ENCODE results near the gene MICALL2. TPM values are rescaled to one million over a fixed set of nuclear protein-coding genes. Genes with fewer than 3 reads are reported as not detected.
A peak's percentile ranks its signal among the peaks of the same experiment; 100 is the strongest.

Gene MICALL2
- total RNA-seq, 1 donor from 2014 or later: 13.9 TPM

DNA sequence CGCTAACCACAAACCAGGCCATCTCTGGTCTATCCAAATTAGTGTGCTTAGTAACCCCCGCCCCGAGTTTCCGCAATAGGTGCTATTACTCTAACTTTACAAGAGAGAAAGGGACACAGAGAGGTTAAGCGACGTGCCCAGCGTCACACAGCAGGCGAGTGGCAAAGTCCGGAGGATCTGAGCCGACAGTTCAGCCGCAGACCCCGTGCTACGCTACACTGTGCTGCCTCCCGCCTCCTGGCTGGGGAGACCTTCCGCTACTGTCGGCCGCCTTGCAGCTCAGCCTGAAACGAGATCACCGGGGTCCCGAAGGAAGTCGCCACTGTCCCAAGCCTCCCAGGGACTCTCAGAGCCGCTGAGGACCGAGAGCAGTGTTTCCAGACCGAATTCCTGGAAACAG lies 44.1 kb upstream of the MICALL2 start:
- TF ChIP-seq, protein P1, sequence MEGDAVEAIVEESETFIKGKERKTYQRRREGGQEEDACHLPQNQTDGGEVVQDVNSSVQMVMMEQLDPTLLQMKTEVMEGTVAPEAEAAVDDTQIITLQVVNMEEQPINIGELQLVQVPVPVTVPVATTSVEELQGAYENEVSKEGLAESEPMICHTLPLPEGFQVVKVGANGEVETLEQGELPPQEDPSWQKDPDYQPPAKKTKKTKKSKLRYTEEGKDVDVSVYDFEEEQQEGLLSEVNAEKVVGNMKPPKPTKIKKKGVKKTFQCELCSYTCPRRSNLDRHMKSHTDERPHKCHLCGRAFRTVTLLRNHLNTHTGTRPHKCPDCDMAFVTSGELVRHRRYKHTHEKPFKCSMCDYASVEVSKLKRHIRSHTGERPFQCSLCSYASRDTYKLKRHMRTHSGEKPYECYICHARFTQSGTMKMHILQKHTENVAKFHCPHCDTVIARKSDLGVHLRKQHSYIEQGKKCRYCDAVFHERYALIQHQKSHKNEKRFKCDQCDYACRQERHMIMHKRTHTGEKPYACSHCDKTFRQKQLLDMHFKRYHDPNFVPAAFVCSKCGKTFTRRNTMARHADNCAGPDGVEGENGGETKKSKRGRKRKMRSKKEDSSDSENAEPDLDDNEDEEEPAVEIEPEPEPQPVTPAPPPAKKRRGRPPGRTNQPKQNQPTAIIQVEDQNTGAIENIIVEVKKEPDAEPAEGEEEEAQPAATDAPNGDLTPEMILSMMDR (IDR thresholded peaks at IDR 0.05; ENCODE audit: unreplicated experiment): no peak
- no peaks in the 10 kb centered on the region for H3K27me3 Mint-ChIP-seq
- DNase-seq (ENCODE audit: low spot score, unreplicated experiment): no peak
- peaks cover 21% of the 10 kb centered on the region for H3K4me1 Mint-ChIP-seq (ENCODE audit: low read depth)
- H3K27ac Mint-ChIP-seq: peak overlapping the region; percentile 64
- peaks cover 12% of the 10 kb centered on the region for H3K36me3 Mint-ChIP-seq (ENCODE audit: insufficient read depth)
- peak overlapping the region; percentile 85 for H3K4me3 Mint-ChIP-seq (ENCODE audit: low read depth)
- H3K9me3 Mint-ChIP-seq (ENCODE audit: low read depth): no peaks in the 10 kb centered on the region

DNA sequence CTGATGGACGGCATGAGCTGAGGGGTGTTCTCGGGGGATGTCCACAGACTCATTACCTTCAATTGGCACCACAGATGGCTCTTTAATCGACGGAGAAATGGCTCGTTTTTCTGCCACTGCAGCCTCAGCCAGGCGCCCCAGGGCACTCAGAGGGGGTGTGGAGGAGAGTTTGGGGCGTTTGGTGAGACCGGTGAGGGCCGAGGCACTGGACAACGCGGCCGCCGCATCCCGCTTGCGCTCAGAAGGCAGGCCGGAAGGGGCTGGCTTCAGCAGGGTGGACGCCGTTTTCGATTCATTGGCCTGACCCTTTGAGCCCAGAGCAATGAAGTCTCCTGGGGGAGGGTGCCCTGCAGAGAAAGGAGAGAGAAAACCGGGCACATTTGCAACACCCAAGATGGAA lies 43.6 kb upstream of the MICALL2 start:
- Mint-ChIP-seq H3K27ac (no peak overlapping the region), H3K36me3 (ENCODE audit: insufficient read depth) (peaks cover 12% of the 10 kb centered on the region), H3K4me1 (ENCODE audit: low read depth) (peaks cover 19% of the 10 kb centered on the region), H3K4me3 (ENCODE audit: low read depth) (peak overlapping the region; percentile 85), H3K27me3 (no peaks in the 10 kb centered on the region), H3K9me3 (ENCODE audit: low read depth) (no peaks in the 10 kb centered on the region)
- no peak for DNase-seq (ENCODE audit: low spot score, unreplicated experiment)
- TF ChIP-seq, protein P1 (IDR thresholded peaks at IDR 0.05; ENCODE audit: unreplicated experiment): no peak

- H3K27me3 Mint-ChIP-seq: no peaks in the 10 kb centered on the region
- DNase-seq (ENCODE audit: low spot score, unreplicated experiment): no peak
- peaks cover 16% of the 10 kb centered on the region for H3K4me1 Mint-ChIP-seq (ENCODE audit: low read depth)
- TF ChIP-seq, protein P1 (IDR thresholded peaks at IDR 0.05; ENCODE audit: unreplicated experiment): no peak
- no peak overlapping the region for H3K27ac Mint-ChIP-seq
- H3K4me3 Mint-ChIP-seq (ENCODE audit: low read depth): peak overlapping the region; percentile 85
- H3K9me3 Mint-ChIP-seq (ENCODE audit: low read depth): no peaks in the 10 kb centered on the region
- peaks cover 12% of the 10 kb centered on the region for H3K36me3 Mint-ChIP-seq (ENCODE audit: insufficient read depth)
These were observed 42.4 kb upstream of the MICALL2 start for GRCh38 chr7:1501487-1502270.

- Mint-ChIP-seq H3K27ac (peak overlapping the region; percentile 75), H3K36me3 (ENCODE audit: insufficient read depth) (peaks cover 12% of the 10 kb centered on the region), H3K4me1 (ENCODE audit: low read depth) (peaks cover 13% of the 10 kb centered on the region), H3K4me3 (ENCODE audit: low read depth) (no peak overlapping the region), H3K9me3 (ENCODE audit: low read depth) (no peaks in the 10 kb centered on the region), H3K27me3 (no peaks in the 10 kb centered on the region)
- TF ChIP-seq, protein P1 (IDR thresholded peaks at IDR 0.05; ENCODE audit: unreplicated experiment): no peak
- no peak for DNase-seq (ENCODE audit: low spot score, unreplicated experiment)
These were observed 41.0 kb upstream of the MICALL2 start for GRCh38 chr7:1500064-1500807.

- Mint-ChIP-seq H3K4me3 (ENCODE audit: low read depth) (no peak overlapping the region), H3K36me3 (ENCODE audit: insufficient read depth) (peaks cover 12% of the 10 kb centered on the region), H3K4me1 (ENCODE audit: low read depth) (peaks cover 13% of the 10 kb centered on the region), H3K27me3 (no peaks in the 10 kb centered on the region), H3K9me3 (ENCODE audit: low read depth) (no peaks in the 10 kb centered on the region), H3K27ac (no peak overlapping the region)
- TF ChIP-seq, protein P1 (IDR thresholded peaks at IDR 0.05; ENCODE audit: unreplicated experiment): no peak
- no peak for DNase-seq (ENCODE audit: low spot score, unreplicated experiment)
These were observed 40.2 kb upstream of the MICALL2 start for GRCh38 chr7:1499367-1500029.
